ENCODE measurements around the gene ETS2.

DNA sequence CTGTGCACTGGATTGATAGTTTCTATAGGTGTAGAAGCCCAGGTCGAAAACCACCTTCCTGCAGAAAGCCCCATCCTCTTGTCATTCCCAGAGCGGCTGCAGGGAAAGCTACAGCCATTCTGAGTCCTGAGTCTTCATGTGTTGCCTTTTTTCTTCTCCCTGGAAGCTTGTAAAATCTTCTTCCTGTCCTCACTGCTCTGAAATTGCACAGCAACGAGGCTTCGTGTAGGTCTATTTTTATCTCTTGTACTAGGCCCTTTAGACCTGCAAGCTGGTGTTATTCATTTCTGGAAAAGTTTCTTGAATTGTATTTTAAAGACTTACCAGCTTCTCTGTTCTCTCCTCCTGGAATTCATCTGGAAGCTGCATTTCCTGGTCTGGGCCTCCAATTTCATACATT, 44.2 kb upstream of the ETS2 start:
- TF ChIP-seq, protein P1, sequence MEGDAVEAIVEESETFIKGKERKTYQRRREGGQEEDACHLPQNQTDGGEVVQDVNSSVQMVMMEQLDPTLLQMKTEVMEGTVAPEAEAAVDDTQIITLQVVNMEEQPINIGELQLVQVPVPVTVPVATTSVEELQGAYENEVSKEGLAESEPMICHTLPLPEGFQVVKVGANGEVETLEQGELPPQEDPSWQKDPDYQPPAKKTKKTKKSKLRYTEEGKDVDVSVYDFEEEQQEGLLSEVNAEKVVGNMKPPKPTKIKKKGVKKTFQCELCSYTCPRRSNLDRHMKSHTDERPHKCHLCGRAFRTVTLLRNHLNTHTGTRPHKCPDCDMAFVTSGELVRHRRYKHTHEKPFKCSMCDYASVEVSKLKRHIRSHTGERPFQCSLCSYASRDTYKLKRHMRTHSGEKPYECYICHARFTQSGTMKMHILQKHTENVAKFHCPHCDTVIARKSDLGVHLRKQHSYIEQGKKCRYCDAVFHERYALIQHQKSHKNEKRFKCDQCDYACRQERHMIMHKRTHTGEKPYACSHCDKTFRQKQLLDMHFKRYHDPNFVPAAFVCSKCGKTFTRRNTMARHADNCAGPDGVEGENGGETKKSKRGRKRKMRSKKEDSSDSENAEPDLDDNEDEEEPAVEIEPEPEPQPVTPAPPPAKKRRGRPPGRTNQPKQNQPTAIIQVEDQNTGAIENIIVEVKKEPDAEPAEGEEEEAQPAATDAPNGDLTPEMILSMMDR (IDR thresholded peaks at IDR 0.05) = no peak
- no peak for TF ChIP-seq POLR2A (IDR thresholded peaks at IDR 0.05)

All from lower leg skin (tissue), 3 donors.